H9 (cell line): ENCODE measurements around the gene HS6ST3. TPM values are rescaled to one million over a fixed set of nuclear protein-coding genes. Genes with fewer than 3 reads are reported as not detected.

Source experiments
- DNase-seq: peaks from one replicate; pipeline ENCODE4 v3.0.0-alpha.2; 2017
- H2AFZ ChIP-seq: one replicate; pipeline ENCODE4 v1.6.1; 2013; ENCODE audit warnings: mild to moderate bottlenecking, low read length, control low read depth, moderate library complexity
- H2AK5ac ChIP-seq: 2 replicates; pipeline ENCODE4 v1.6.1; 2013; ENCODE audit warnings: low read length, control low read depth, mixed read lengths; ENCODE audit not compliant: insufficient read length
- H2BK120ac ChIP-seq: one replicate; pipeline ENCODE4 v1.6.1; 2013; ENCODE audit warnings: low read depth, mild to moderate bottlenecking, low read length, control low read depth, inconsistent platforms; ENCODE audit not compliant: poor library complexity, severe bottlenecking
- H2BK12ac ChIP-seq: 2 replicates; pipeline ENCODE4 v1.6.1; 2013; ENCODE audit warnings: low read length, control low read depth, mixed read lengths, low read depth; ENCODE audit not compliant: insufficient read length
- H2BK15ac ChIP-seq: 2 replicates; pipeline ENCODE4 v1.6.1; 2013; ENCODE audit warnings: low read depth, low read length, control low read depth
- H2BK20ac ChIP-seq: one replicate; pipeline ENCODE4 v1.6.1; 2013; ENCODE audit warnings: low read depth, mild to moderate bottlenecking, low read length, control low read depth, inconsistent platforms; ENCODE audit not compliant: poor library complexity, severe bottlenecking
- H2BK5ac ChIP-seq: 2 replicates; pipeline ENCODE4 v1.6.1; 2013; ENCODE audit warnings: low read length, control low read depth, mixed read lengths; ENCODE audit not compliant: insufficient read length
- H3K14ac ChIP-seq: 2 replicates; pipeline ENCODE4 v1.6.1; 2013; ENCODE audit warnings: low read length, control low read depth; ENCODE audit not compliant: insufficient read depth
- H3K18ac ChIP-seq: 2 replicates; pipeline ENCODE4 v1.6.1; 2013; ENCODE audit warnings: low read depth, mild to moderate bottlenecking, mixed read lengths, low read length, control low read depth; ENCODE audit not compliant: insufficient read length
- H3K23ac ChIP-seq: 2 replicates; pipeline ENCODE4 v1.6.1; 2013; ENCODE audit warnings: low read length, control low read depth, mixed read lengths, low read depth; ENCODE audit not compliant: insufficient read length
- H3K23me2 ChIP-seq: 2 replicates; pipeline ENCODE4 v1.6.1; 2013; ENCODE audit warnings: low read depth, mild to moderate bottlenecking, mixed read lengths, low read length, control low read depth; ENCODE audit not compliant: insufficient read length, poor library complexity, severe bottlenecking
- H3K27ac ChIP-seq: 2 replicates; pipeline ENCODE4 v1.5.1; 2013; ENCODE audit warnings: low read length, control low read depth, mixed read lengths, low read depth; ENCODE audit not compliant: insufficient read length
- H3K27me3 ChIP-seq: 2 replicates; pipeline ENCODE4 v1.6.1; 2013; ENCODE audit warnings: low read length, control low read depth, inconsistent platforms; ENCODE audit not compliant: insufficient read depth
- H3K4ac ChIP-seq: 2 replicates; pipeline ENCODE4 v1.6.1; 2013; ENCODE audit warnings: low read depth, mild to moderate bottlenecking, control low read depth, inconsistent platforms, low read length, moderate library complexity
- H3K4me1 ChIP-seq: 2 replicates; pipeline ENCODE4 v1.6.1; 2013; ENCODE audit warnings: low read length, control low read depth, inconsistent platforms; ENCODE audit not compliant: insufficient read depth
- H3K4me2 ChIP-seq: 2 replicates; pipeline ENCODE4 v1.6.1; 2013; ENCODE audit warnings: low read length, control low read depth, mixed read lengths; ENCODE audit not compliant: insufficient read length, insufficient read depth
- H3K56ac ChIP-seq: 2 replicates; pipeline ENCODE4 v1.6.1; 2013; ENCODE audit warnings: low read depth, mild to moderate bottlenecking, mixed read lengths, low read length, control low read depth; ENCODE audit not compliant: insufficient read length
- H3K79me1 ChIP-seq: 2 replicates; pipeline ENCODE4 v1.6.1; 2013; ENCODE audit warnings: low read depth, mild to moderate bottlenecking, moderate library complexity, low read length, control low read depth, inconsistent platforms; ENCODE audit not compliant: insufficient read depth, poor library complexity, severe bottlenecking
- H3K79me2 ChIP-seq: 2 replicates; pipeline ENCODE4 v1.6.1; 2013; ENCODE audit warnings: low read length, control low read depth, inconsistent platforms; ENCODE audit not compliant: insufficient read depth
- H3K9ac ChIP-seq: 2 replicates; pipeline ENCODE4 v1.6.1; 2013; ENCODE audit warnings: low read length, control low read depth, mixed read lengths; ENCODE audit not compliant: insufficient read length; ENCODE audit errors: extremely low read depth
- H3K9me3 ChIP-seq: one replicate; pipeline ENCODE4 v1.6.1; 2013; ENCODE audit warnings: low read depth, low read length, inconsistent platforms; ENCODE audit not compliant: control insufficient read depth
- H3T11ph ChIP-seq: one replicate; pipeline ENCODE4 v1.6.1; 2013; ENCODE audit warnings: mild to moderate bottlenecking, low read length, control low read depth, inconsistent platforms
- H4K20me1 ChIP-seq: one replicate; pipeline ENCODE4 v1.6.1; 2013; ENCODE audit not compliant: control insufficient read depth, insufficient read length, insufficient read depth
- H4K5ac ChIP-seq: 2 replicates; pipeline ENCODE4 v1.6.1; 2013; ENCODE audit warnings: low read depth, mild to moderate bottlenecking, mixed read lengths, low read length, control low read depth; ENCODE audit not compliant: insufficient read length
- H4K8ac ChIP-seq: replicated peaks from 2 replicates; pipeline ENCODE4 v1.6.1; 2013; ENCODE audit warnings: low read length, control low read depth, mixed read lengths, low read depth; ENCODE audit not compliant: insufficient read length
- H4K91ac ChIP-seq: 2 replicates; pipeline ENCODE4 v1.6.1; 2013; ENCODE audit warnings: low read depth, mild to moderate bottlenecking, moderate library complexity, mixed read lengths, low read length, control low read depth; ENCODE audit not compliant: insufficient read length
- H3K27ac Mint-ChIP-seq, 3 experiments: 2 replicates in 2 of 3; 3 replicates in 1 of 3; pipeline ENCODE4 v1.8.0; 2020 to 2021; ENCODE audit warnings: mixed read lengths in 3 of 3, mild to moderate bottlenecking in 1 of 3, moderate library complexity in 1 of 3
- H3K27me3 Mint-ChIP-seq: 2 replicates; pipeline ENCODE4 v1.8.0; 2021; ENCODE audit warnings: low read depth, mild to moderate bottlenecking, moderate library complexity, mixed read lengths
- H3K36me3 Mint-ChIP-seq, 3 experiments: 2 replicates in 2 of 3; 3 replicates in 1 of 3; pipeline ENCODE4 v1.8.0; 2020 to 2021; ENCODE audit warnings: low read depth in 3 of 3, mixed read lengths in 3 of 3; ENCODE audit not compliant: insufficient read depth in 1 of 3
- H3K4me1 Mint-ChIP-seq, 2 experiments: 2 replicates each; pipeline ENCODE4 v1.8.0; 2020; ENCODE audit warnings: mixed read lengths in 2 of 2
- H3K4me3 Mint-ChIP-seq, 2 experiments: 2 replicates in 1 of 2; 3 replicates in 1 of 2; pipeline ENCODE4 v1.8.0; 2020 to 2021; ENCODE audit warnings: mild to moderate bottlenecking in 2 of 2, mixed read lengths in 2 of 2, moderate library complexity in 1 of 2
- H3K9me3 Mint-ChIP-seq, 2 experiments: 2 replicates in 1 of 2; 3 replicates in 1 of 2; pipeline ENCODE4 v1.8.0; 2020; ENCODE audit warnings: mild to moderate bottlenecking in 2 of 2, mixed read lengths in 2 of 2, moderate library complexity in 1 of 2
- WGBS: extraction: QIAGEN DNeasy Blood & Tissue Kit; methylation state at CpG from one replicate; pipeline ENCODE4 v1.1.7; 2013; ENCODE audit warnings: missing lambda C conversion rate, low lambda C conversion rate, mixed read lengths; ENCODE audit not compliant: insufficient read length; ENCODE audit errors: extremely low coverage; 5-methylcytosine and 5-hydroxymethylcytosine counted together
- total RNA-seq: library from RNA; stranded (reverse); gene quantifications from 2 replicates; pipeline ENCODE4 v1.2.1, GENCODE V29; 2021
- TF ChIP-seq, protein P1 (sequence below): fragments of 200-600 bp; sonication (generic); conservative IDR thresholded peaks from 3 replicates; pipeline ENCODE4 v1.8.0; 2021; ENCODE audit warnings: antibody characterized with exemption, mild to moderate bottlenecking

HS6ST3 gene
- total RNA-seq, 1 experiment from 2014 or later, result 0.44 TPM

- Histone ChIP-seq H2BK12ac (no peak overlapping the region), H3T11ph (no peak overlapping the region), H2BK15ac (no peak overlapping the region), H2AFZ (no peak overlapping the region), H2BK120ac (no peak overlapping the region), H3K79me1 (no peaks in the 10 kb centered on the region), H4K8ac (no peak overlapping the region), H3K79me2 (no peaks in the 10 kb centered on the region), H3K4me2 (no peak overlapping the region), H4K20me1 (no peaks in the 10 kb centered on the region), H3K27ac (no peak overlapping the region), H3K9ac (no peak overlapping the region), H2BK20ac (no peak overlapping the region), H3K23me2 (no peaks in the 10 kb centered on the region), H3K56ac (no peak overlapping the region), H3K4ac (no peak overlapping the region), H3K23ac (no peak overlapping the region), H3K4me1 (no peaks in the 10 kb centered on the region), H2AK5ac (no peak overlapping the region), H3K14ac (no peak overlapping the region), H2BK5ac (no peak overlapping the region), H4K91ac (no peak overlapping the region), H3K9me3 (no peaks in the 10 kb centered on the region), H3K18ac (no peak overlapping the region), H4K5ac (no peak overlapping the region), H3K27me3 (no peaks in the 10 kb centered on the region; the same call in 1 of the 2 replicates)
- no CpG with 5 or more reads among the region's 5 CpGs for WGBS
- no peaks in the 10 kb centered on the region for H3K9me3 Mint-ChIP-seq
- no peak overlapping the region for H3K27ac Mint-ChIP-seq
- H3K36me3 Mint-ChIP-seq, result no peaks in the 10 kb centered on the region
- no peaks in the 10 kb centered on the region for H3K4me1 Mint-ChIP-seq
- H3K4me3 Mint-ChIP-seq, result no peak overlapping the region
- no peak for DNase-seq
- TF ChIP-seq, protein P1, sequence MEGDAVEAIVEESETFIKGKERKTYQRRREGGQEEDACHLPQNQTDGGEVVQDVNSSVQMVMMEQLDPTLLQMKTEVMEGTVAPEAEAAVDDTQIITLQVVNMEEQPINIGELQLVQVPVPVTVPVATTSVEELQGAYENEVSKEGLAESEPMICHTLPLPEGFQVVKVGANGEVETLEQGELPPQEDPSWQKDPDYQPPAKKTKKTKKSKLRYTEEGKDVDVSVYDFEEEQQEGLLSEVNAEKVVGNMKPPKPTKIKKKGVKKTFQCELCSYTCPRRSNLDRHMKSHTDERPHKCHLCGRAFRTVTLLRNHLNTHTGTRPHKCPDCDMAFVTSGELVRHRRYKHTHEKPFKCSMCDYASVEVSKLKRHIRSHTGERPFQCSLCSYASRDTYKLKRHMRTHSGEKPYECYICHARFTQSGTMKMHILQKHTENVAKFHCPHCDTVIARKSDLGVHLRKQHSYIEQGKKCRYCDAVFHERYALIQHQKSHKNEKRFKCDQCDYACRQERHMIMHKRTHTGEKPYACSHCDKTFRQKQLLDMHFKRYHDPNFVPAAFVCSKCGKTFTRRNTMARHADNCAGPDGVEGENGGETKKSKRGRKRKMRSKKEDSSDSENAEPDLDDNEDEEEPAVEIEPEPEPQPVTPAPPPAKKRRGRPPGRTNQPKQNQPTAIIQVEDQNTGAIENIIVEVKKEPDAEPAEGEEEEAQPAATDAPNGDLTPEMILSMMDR, result no peak
- H3K27me3 Mint-ChIP-seq, result no peaks in the 10 kb centered on the region; the same call in 1 of the 2 replicates
Measured at GRCh38 chr13:96223231-96223630, 133.3 kb downstream of the HS6ST3 start.
